ENCODE measurements around the gene HOXB4. TPM values are rescaled to one million over a fixed set of nuclear protein-coding genes. Genes with fewer than 3 reads are reported as not detected.

HOXB4 gene
- total RNA-seq, 1 donor: 6.5 TPM

- DNase-seq (ENCODE audit: low read depth in 2 of 3, low spot score in 2 of 3): no peak
Measured at GRCh38 chr17:48575066-48575582, 3.0 kb downstream of the HOXB4 start.

GRCh38 chr17:48574505-48575065 is 3.6 kb downstream of the HOXB4 start:
- DNase-seq (ENCODE audit: low read depth in 2 of 3, low spot score in 2 of 3): no peak

- DNase-seq (ENCODE audit: low read depth in 2 of 3, low spot score in 2 of 3): no peak
Measured at GRCh38 chr17:48571826-48572417, 6.2 kb downstream of the HOXB4 start.

- no peak for DNase-seq (ENCODE audit: low read depth in 2 of 3, low spot score in 2 of 3)
Measured at GRCh38 chr17:48571024-48571818, 6.9 kb downstream of the HOXB4 start.

GRCh38 chr17:48570325-48571023 is 7.7 kb downstream of the HOXB4 start:
- no peak for DNase-seq (ENCODE audit: low read depth in 2 of 3, low spot score in 2 of 3)

GRCh38 chr17:48569674-48570324 is 8.4 kb downstream of the HOXB4 start:
- no peak for DNase-seq (ENCODE audit: low read depth in 2 of 3, low spot score in 2 of 3)

GRCh38 chr17:48569240-48569582 is 8.9 kb downstream of the HOXB4 start:
- no peak for DNase-seq (ENCODE audit: low read depth in 2 of 3, low spot score in 2 of 3)

- DNase-seq (ENCODE audit: low read depth in 2 of 3, low spot score in 2 of 3): no peak
Measured at GRCh38 chr17:48568499-48569239, 9.5 kb downstream of the HOXB4 start.

- no peak for DNase-seq (ENCODE audit: low read depth in 2 of 3, low spot score in 2 of 3)
Measured at GRCh38 chr17:48567646-48568354, 10.3 kb downstream of the HOXB4 start.

GRCh38 chr17:48567209-48567608 is 10.9 kb downstream of the HOXB4 start:
- no peak for DNase-seq (ENCODE audit: low read depth in 2 of 3, low spot score in 2 of 3)

GRCh38 chr17:48566717-48567116 is 11.4 kb downstream of the HOXB4 start:
- no peak for DNase-seq (ENCODE audit: low read depth in 2 of 3, low spot score in 2 of 3)

GRCh38 chr17:48565925-48566710 is 12.0 kb downstream of the HOXB4 start:
- no peak for DNase-seq (ENCODE audit: low read depth in 2 of 3, low spot score in 2 of 3)

- DNase-seq (ENCODE audit: low read depth in 2 of 3, low spot score in 2 of 3): no peak
Measured at GRCh38 chr17:48565022-48565554, 13.1 kb downstream of the HOXB4 start.

- no peak for DNase-seq (ENCODE audit: low read depth in 2 of 3, low spot score in 2 of 3)
Measured at GRCh38 chr17:48564188-48565021, 13.7 kb downstream of the HOXB4 start.

GRCh38 chr17:48563867-48564187 is 14.3 kb downstream of the HOXB4 start:
- DNase-seq (ENCODE audit: low read depth in 2 of 3, low spot score in 2 of 3): no peak

GRCh38 chr17:48563385-48563838 is 14.7 kb downstream of the HOXB4 start:
- no peak for DNase-seq (ENCODE audit: low read depth in 2 of 3, low spot score in 2 of 3)

GRCh38 chr17:48562934-48563333 is 15.2 kb downstream of the HOXB4 start:
- DNase-seq (ENCODE audit: low read depth in 2 of 3, low spot score in 2 of 3): no peak

All from hematopoietic multipotent progenitor cell (in vitro differentiated cells).